ENCODE measurements around the gene ZNF860. TPM values are rescaled to one million over a fixed set of nuclear protein-coding genes. Genes with fewer than 3 reads are reported as not detected.

Gene ZNF860
- polyA plus RNA-seq, 1 donor from 2014 or later = 27.7 TPM

- Mint-ChIP-seq H3K27me3 (no peaks in the 10 kb centered on the region), H3K4me1 (peaks cover 52 to 73% (median 58%) of the 10 kb centered on the region in 3 donors), H3K4me3 (peak overlapping the region; percentile 39 to 82 (median 71)), H3K9me3 (peaks cover 0 to 8% (median 5%) of the 10 kb centered on the region in 3 donors), H3K36me3 (peaks cover 8% of the 10 kb centered on the region), H3K27ac (peak overlapping the region; percentile 72 to 98 (median 89))
Observed at GRCh38 chr3:31953091-31953490, 28.5 kb upstream of the ZNF860 start.

- Mint-ChIP-seq H3K4me1 (peaks cover 52 to 73% (median 57%) of the 10 kb centered on the region in 3 donors), H3K36me3 (peaks cover 8% of the 10 kb centered on the region), H3K9me3 (peaks cover 0 to 8% (median 5%) of the 10 kb centered on the region in 3 donors), H3K27me3 (no peaks in the 10 kb centered on the region), H3K27ac (peak overlapping the region; percentile 72 to 98 (median 89)), H3K4me3 (peak overlapping the region in 2 of 4 donors; percentile 64 to 82)
Observed at GRCh38 chr3:31953636-31954035, 27.9 kb upstream of the ZNF860 start.

- H3K36me3 Mint-ChIP-seq = peaks cover 5% of the 10 kb centered on the region
- H3K27me3 Mint-ChIP-seq = no peaks in the 10 kb centered on the region
- peaks cover 52 to 79% (median 63%) of the 10 kb centered on the region in 3 donors for H3K4me1 Mint-ChIP-seq
- H3K27ac Mint-ChIP-seq = peak overlapping the region in 2 of 3 donors; percentile 63 to 72
- H3K4me3 Mint-ChIP-seq = peak overlapping the region in 3 of 4 donors; percentile 15 to 72 (median 55)
- peaks cover 0 to 8% (median 3%) of the 10 kb centered on the region in 3 donors for H3K9me3 Mint-ChIP-seq
Observed at GRCh38 chr3:31955581-31955980, 26.0 kb upstream of the ZNF860 start.

GRCh38 chr3:31957106-31957505, 24.4 kb upstream of the ZNF860 start:
- peaks cover 0 to 8% (median 2%) of the 10 kb centered on the region in 3 donors for H3K9me3 Mint-ChIP-seq
- H3K4me1 Mint-ChIP-seq = peaks cover 53 to 78% (median 64%) of the 10 kb centered on the region in 3 donors
- H3K4me3 Mint-ChIP-seq = peak overlapping the region; percentile 69 to 95 (median 90)
- no peaks in the 10 kb centered on the region for H3K27me3 Mint-ChIP-seq
- peaks cover 5% of the 10 kb centered on the region for H3K36me3 Mint-ChIP-seq
- peak overlapping the region; percentile 93 to 98 (median 98) for H3K27ac Mint-ChIP-seq

- Mint-ChIP-seq H3K4me1 (peaks cover 49 to 76% (median 63%) of the 10 kb centered on the region in 3 donors), H3K4me3 (peak overlapping the region; percentile 90 to 95 (median 93)), H3K27ac (peak overlapping the region; percentile 93 to 98 (median 98)), H3K27me3 (no peaks in the 10 kb centered on the region), H3K9me3 (peaks cover 0 to 8% (median 2%) of the 10 kb centered on the region in 3 donors), H3K36me3 (peaks cover 10% of the 10 kb centered on the region)
Observed at GRCh38 chr3:31958701-31959152, 22.8 kb upstream of the ZNF860 start.

GRCh38 chr3:31959251-31959650, 22.3 kb upstream of the ZNF860 start:
- peaks cover 51 to 78% (median 65%) of the 10 kb centered on the region in 3 donors for H3K4me1 Mint-ChIP-seq
- H3K9me3 Mint-ChIP-seq = peaks cover 0 to 8% (median 2%) of the 10 kb centered on the region in 3 donors
- H3K27ac Mint-ChIP-seq = peak overlapping the region; percentile 93 to 98 (median 98)
- peaks cover 12% of the 10 kb centered on the region for H3K36me3 Mint-ChIP-seq
- H3K4me3 Mint-ChIP-seq = peak overlapping the region; percentile 90 to 95 (median 93)
- no peaks in the 10 kb centered on the region for H3K27me3 Mint-ChIP-seq

- H3K36me3 Mint-ChIP-seq = peaks cover 10% of the 10 kb centered on the region
- peak overlapping the region; percentile 90 to 95 (median 93) for H3K4me3 Mint-ChIP-seq
- H3K27ac Mint-ChIP-seq = peak overlapping the region; percentile 93 to 98 (median 98)
- H3K27me3 Mint-ChIP-seq = no peaks in the 10 kb centered on the region
- H3K4me1 Mint-ChIP-seq = peaks cover 47 to 75% (median 61%) of the 10 kb centered on the region in 3 donors
- H3K9me3 Mint-ChIP-seq = peaks cover 0 to 4% (median 2%) of the 10 kb centered on the region in 3 donors
Observed at GRCh38 chr3:31959951-31960792, 21.4 kb upstream of the ZNF860 start.

GRCh38 chr3:31960793-31961431, 20.6 kb upstream of the ZNF860 start:
- Mint-ChIP-seq H3K4me3 (peak overlapping the region; percentile 90 to 95 (median 93)), H3K4me1 (peaks cover 45 to 68% (median 61%) of the 10 kb centered on the region in 3 donors), H3K9me3 (no peaks in the 10 kb centered on the region), H3K36me3 (peaks cover 7% of the 10 kb centered on the region), H3K27me3 (no peaks in the 10 kb centered on the region), H3K27ac (peak overlapping the region; percentile 93 to 98 (median 98))

- H3K4me3 Mint-ChIP-seq = peak overlapping the region; percentile 25 to 88 (median 78)
- peaks cover 10% of the 10 kb centered on the region for H3K36me3 Mint-ChIP-seq
- no peaks in the 10 kb centered on the region for H3K9me3 Mint-ChIP-seq
- H3K27me3 Mint-ChIP-seq = no peaks in the 10 kb centered on the region
- H3K27ac Mint-ChIP-seq = peak overlapping the region; percentile 16 to 80 (median 73)
- peaks cover 52 to 71% (median 69%) of the 10 kb centered on the region in 3 donors for H3K4me1 Mint-ChIP-seq
Observed at GRCh38 chr3:31962801-31963205, 18.7 kb upstream of the ZNF860 start.

- H3K9me3 Mint-ChIP-seq = no peaks in the 10 kb centered on the region
- peaks cover 12% of the 10 kb centered on the region for H3K36me3 Mint-ChIP-seq
- H3K4me3 Mint-ChIP-seq = peak overlapping the region in 3 of 4 donors; percentile 17 to 75 (median 68)
- peaks cover 60 to 68% (median 67%) of the 10 kb centered on the region in 3 donors for H3K4me1 Mint-ChIP-seq
- peak overlapping the region; percentile 1 to 76 (median 75) for H3K27ac Mint-ChIP-seq
- H3K27me3 Mint-ChIP-seq = no peaks in the 10 kb centered on the region
Observed at GRCh38 chr3:31966978-31967591, 14.5 kb upstream of the ZNF860 start.

GRCh38 chr3:31967592-31967991, 14.0 kb upstream of the ZNF860 start:
- Mint-ChIP-seq H3K4me1 (peaks cover 65 to 71% (median 70%) of the 10 kb centered on the region in 3 donors), H3K9me3 (no peaks in the 10 kb centered on the region), H3K36me3 (peaks cover 12% of the 10 kb centered on the region), H3K27me3 (no peaks in the 10 kb centered on the region), H3K27ac (peak overlapping the region in 2 of 3 donors; percentile 1 to 75), H3K4me3 (peak overlapping the region in 3 of 4 donors; percentile 17 to 82 (median 75))

GRCh38 chr3:31968369-31968926, 13.1 kb upstream of the ZNF860 start:
- peaks cover 68 to 73% (median 72%) of the 10 kb centered on the region in 3 donors for H3K4me1 Mint-ChIP-seq
- H3K36me3 Mint-ChIP-seq = peaks cover 9% of the 10 kb centered on the region
- no peaks in the 10 kb centered on the region for H3K9me3 Mint-ChIP-seq
- peak overlapping the region; percentile 34 to 75 (median 52) for H3K27ac Mint-ChIP-seq
- H3K4me3 Mint-ChIP-seq = peak overlapping the region in 3 of 4 donors; percentile 9 to 82 (median 80)
- no peaks in the 10 kb centered on the region for H3K27me3 Mint-ChIP-seq

GRCh38 chr3:31968927-31969418, 12.6 kb upstream of the ZNF860 start:
- Mint-ChIP-seq H3K27ac (peak overlapping the region; percentile 11 to 75 (median 52)), H3K4me1 (peaks cover 69 to 73% (median 72%) of the 10 kb centered on the region in 3 donors), H3K9me3 (no peaks in the 10 kb centered on the region), H3K27me3 (no peaks in the 10 kb centered on the region), H3K36me3 (peaks cover 5% of the 10 kb centered on the region), H3K4me3 (peak overlapping the region in 3 of 4 donors; percentile 77 to 82 (median 80))

GRCh38 chr3:31971607-31972006, 9.9 kb upstream of the ZNF860 start:
- peaks cover 6% of the 10 kb centered on the region for H3K36me3 Mint-ChIP-seq
- H3K27ac Mint-ChIP-seq = peak overlapping the region; percentile 73 to 97 (median 94)
- H3K4me3 Mint-ChIP-seq = peak overlapping the region; percentile 70 to 95 (median 78)
- H3K9me3 Mint-ChIP-seq = peaks cover 0 to 3% (median 0%) of the 10 kb centered on the region in 3 donors
- H3K27me3 Mint-ChIP-seq = no peaks in the 10 kb centered on the region
- peaks cover 83 to 85% (median 84%) of the 10 kb centered on the region in 3 donors for H3K4me1 Mint-ChIP-seq
